Measurements from ENCODE around the gene SLC10A3. TPM values are rescaled to one million over a fixed set of nuclear protein-coding genes. Genes with fewer than 3 reads are reported as not detected.

SLC10A3 gene
- total and polyA plus RNA-seq, 2 of the 8 experiments (the other 6 are each of a cell fraction or from before 2014, with no cell fraction given), result 6.8 to 9.5 TPM

- H4K8ac ChIP-seq (ENCODE audit: extremely low read depth, insufficient read depth, low read length), result no peak overlapping the region
- H3K56ac ChIP-seq (replicated peaks; ENCODE audit: insufficient read length, low read depth, low read length), result no peak overlapping the region
- H3K79me1 ChIP-seq (ENCODE audit: low read depth, low read length), result no peaks in the 10 kb centered on the region
- WGBS, 2 experiments (ENCODE audit: extremely low coverage in 1 of 2, insufficient coverage in 1 of 2, insufficient read length in 1 of 2, insufficient replicate concordance in 2 of 2, low coverage in 1 of 2, low lambda C conversion rate in 2 of 2, missing lambda C conversion rate in 1 of 2), result 100% methylated on average over 2 of the region's 6 CpGs; no CpG with 5 or more reads in 1 of the 2 experiments
- H3K4ac ChIP-seq (replicated peaks; ENCODE audit: insufficient read length, low read depth, low read length), result no peak overlapping the region
- H3K14ac ChIP-seq (ENCODE audit: insufficient read length), result no peak overlapping the region
- no peak overlapping the region for H2BK20ac ChIP-seq (ENCODE audit: low read length)
- 0 out of 7 replicates have a peak, but pooled peaks cover 0 to 3% (median 0%) of the 10 kb centered on the region in 4 experiments for H3K4me1 ChIP-seq (replicated peaks in 1 of 4; ENCODE audit: control insufficient read depth in 3 of 4, insufficient read depth in 4 of 4, low read length in 3 of 4)
- H3K36me3 ChIP-seq (ENCODE audit: control insufficient read depth in 2 of 4, insufficient read depth in 4 of 4, low read length in 3 of 4), result peaks cover 5 to 20% (median 14%) of the 10 kb centered on the region in 4 experiments; a peak in 7 of 8 replicates
- no peak overlapping the region for H4K5ac ChIP-seq (ENCODE audit: insufficient read length, low read depth, low read length)
- H3K27ac ChIP-seq (ENCODE audit: low read depth, low read length), result no peak overlapping the region
- H3K27me3 ChIP-seq (replicated peaks in 1 of 4; ENCODE audit: control insufficient read depth in 3 of 4, extremely low read depth in 1 of 4, insufficient read depth in 3 of 4, low read length in 3 of 4), result peaks cover 0 to 6% (median 2%) of the 10 kb centered on the region in 4 experiments; a peak in 4 of 7 replicates
- no peak overlapping the region for H3K18ac ChIP-seq (ENCODE audit: extremely low read depth, low read length)
- no peak overlapping the region for H4K91ac ChIP-seq (replicated peaks; ENCODE audit: insufficient read length, low read length)
- POLR2A ChIA-PET (ENCODE audit: partially characterized antibody), result interaction anchor here (1.0 to 1.1 kb wide), 4 partner anchors 39 to 129 kb away, joined by 3 read pairs; partner anchors contain the start of gene SLC10A3
- no peak overlapping the region for H3K9ac ChIP-seq (replicated peaks in 1 of 4; ENCODE audit: extremely low read depth in 1 of 4, low read depth in 3 of 4, low read length in 3 of 4)
- H2BK5ac ChIP-seq (ENCODE audit: low read depth, low read length), result no peak overlapping the region
- TF ChIP-seq HDAC2 (IDR thresholded peaks at IDR 0.05; ENCODE audit: borderline replicate concordance in 1 of 2, low read depth in 2 of 2, low read length in 2 of 2) (no peak), YY1 (IDR thresholded peaks at IDR 0.05; ENCODE audit: low read depth, low read length) (no peak), CTCF (IDR thresholded peaks at IDR 0.05; ENCODE audit: control extremely low read depth in 1 of 3, insufficient read depth in 1 of 3, low read depth in 1 of 3, low read length in 3 of 3) (no peak)
- peaks cover 2 to 7% of the 10 kb centered on the region in 2 experiments for H4K20me1 ChIP-seq (replicated peaks in 1 of 2; ENCODE audit: control insufficient read depth in 1 of 2, insufficient read depth in 2 of 2, low read length in 2 of 2)
- FAIRE-seq, result no peak
- H2AK5ac ChIP-seq (ENCODE audit: low read depth, low read length), result no peak overlapping the region
- no peak overlapping the region for H2AFZ ChIP-seq (ENCODE audit: low read length)
- no peak overlapping the region for H2BK120ac ChIP-seq (replicated peaks; ENCODE audit: low read depth, low read length)
- peaks cover 2% of the 10 kb centered on the region; the same call in 1 of the 2 replicates for H3K23me2 ChIP-seq (ENCODE audit: low read depth, low read length)
- no peaks in the 10 kb centered on the region for H3K9me3 ChIP-seq (ENCODE audit: insufficient read depth in 2 of 2, low read depth in 1 of 2, low read length in 1 of 2)
- no peak overlapping the region for H2BK15ac ChIP-seq (ENCODE audit: low read length)
- CTCF ChIA-PET (ENCODE audit: partially characterized antibody), result interaction anchor here (1.1 kb wide), 2 partner anchors 13 to 131 kb away, joined by 3 read pairs; partner anchors contain the start of genes FAM3A and RPL10
- H3K4me3 ChIP-seq (ENCODE audit: extremely low read depth in 1 of 4, insufficient read depth in 2 of 4, low read depth in 3 of 4, low read length in 4 of 4), result no peak overlapping the region
- H2BK12ac ChIP-seq (ENCODE audit: low read depth, low read length), result no peak overlapping the region
- no peaks in the 10 kb centered on the region for H3K79me2 ChIP-seq (ENCODE audit: control insufficient read depth in 1 of 2, insufficient read depth in 2 of 2, low read length in 2 of 2)
- H3K4me2 ChIP-seq (ENCODE audit: insufficient read depth in 1 of 2, low read depth in 2 of 2, low read length in 2 of 2), result no peak overlapping the region
- H3K23ac ChIP-seq (ENCODE audit: insufficient read length), result no peak overlapping the region
- DNase-seq (ENCODE audit: low read depth in 1 of 2, low spot score in 2 of 2), result no peak
These were observed 38.8 kb upstream of the SLC10A3 start for GRCh38 chrX:154529206-154529612.

Data from H1 (cell line).